Cardiac fibroblast (primary cell): ENCODE results near the gene KASH5.

Source experiments
- DNase-seq, 2 donors: peaks; one replicate each; pipeline versions ENCODE4 v3.0.0 to v3.0.0-alpha.2; 2010; ENCODE audit warnings: low read depth in 2 of 2
- H3K4me3 ChIP-seq, 2 donors: replicated peaks in 1 of 2; 1 replicate in 1 of 2; 2 replicates in 1 of 2; pipeline ENCODE4 v1.5.1; 2011; ENCODE audit warnings: low read depth in 2 of 2, low read length in 2 of 2, mild to moderate bottlenecking in 2 of 2, moderate library complexity in 1 of 2
- TF ChIP-seq, protein P1 (sequence below): IDR thresholded peaks from one replicate; pipeline ENCODE4 v1.5.1; 2011; ENCODE audit warnings: low read depth, mild to moderate bottlenecking, low read length, inconsistent platforms

The KASH5 gene

DNA sequence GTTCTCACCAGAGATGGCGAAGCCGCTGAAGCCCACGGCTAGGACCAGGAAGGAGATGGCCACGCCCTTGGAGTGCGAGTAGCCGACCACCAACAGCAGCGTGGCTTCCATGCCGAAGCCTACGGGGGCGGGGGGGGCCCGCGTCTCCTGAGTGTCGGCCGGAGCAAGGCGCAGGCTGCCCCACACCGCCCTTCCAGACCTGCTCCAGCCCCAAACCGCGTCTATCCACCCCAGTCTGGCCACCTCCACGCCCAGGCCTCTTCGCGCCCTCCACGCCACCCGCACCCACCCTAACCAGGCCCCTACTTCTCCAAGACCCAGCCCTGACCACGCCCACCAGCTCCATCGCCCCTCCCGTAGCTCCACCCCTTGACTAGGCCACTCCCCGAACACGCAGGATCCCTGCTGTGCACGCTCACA, 43.3 kb downstream of the KASH5 start:
- TF ChIP-seq, protein P1, sequence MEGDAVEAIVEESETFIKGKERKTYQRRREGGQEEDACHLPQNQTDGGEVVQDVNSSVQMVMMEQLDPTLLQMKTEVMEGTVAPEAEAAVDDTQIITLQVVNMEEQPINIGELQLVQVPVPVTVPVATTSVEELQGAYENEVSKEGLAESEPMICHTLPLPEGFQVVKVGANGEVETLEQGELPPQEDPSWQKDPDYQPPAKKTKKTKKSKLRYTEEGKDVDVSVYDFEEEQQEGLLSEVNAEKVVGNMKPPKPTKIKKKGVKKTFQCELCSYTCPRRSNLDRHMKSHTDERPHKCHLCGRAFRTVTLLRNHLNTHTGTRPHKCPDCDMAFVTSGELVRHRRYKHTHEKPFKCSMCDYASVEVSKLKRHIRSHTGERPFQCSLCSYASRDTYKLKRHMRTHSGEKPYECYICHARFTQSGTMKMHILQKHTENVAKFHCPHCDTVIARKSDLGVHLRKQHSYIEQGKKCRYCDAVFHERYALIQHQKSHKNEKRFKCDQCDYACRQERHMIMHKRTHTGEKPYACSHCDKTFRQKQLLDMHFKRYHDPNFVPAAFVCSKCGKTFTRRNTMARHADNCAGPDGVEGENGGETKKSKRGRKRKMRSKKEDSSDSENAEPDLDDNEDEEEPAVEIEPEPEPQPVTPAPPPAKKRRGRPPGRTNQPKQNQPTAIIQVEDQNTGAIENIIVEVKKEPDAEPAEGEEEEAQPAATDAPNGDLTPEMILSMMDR = no peak
- no peak for DNase-seq
- H3K4me3 ChIP-seq = no peak overlapping the region

- H3K4me3 ChIP-seq = no peak overlapping the region
- TF ChIP-seq, protein P1 = no peak
- no peak for DNase-seq
These were observed 44.4 kb downstream of the KASH5 start for GRCh38 chr19:49432141-49433073.

- no peak overlapping the region for H3K4me3 ChIP-seq
- DNase-seq = no peak
- TF ChIP-seq, protein P1 = no peak
These were observed 45.3 kb downstream of the KASH5 start for GRCh38 chr19:49433240-49433901.

- H3K4me3 ChIP-seq = no peak overlapping the region
- DNase-seq = no peak
- TF ChIP-seq, protein P1 = no peak
These were observed 47.0 kb downstream of the KASH5 start for GRCh38 chr19:49434907-49435583.

- TF ChIP-seq, protein P1 = no peak
These were observed 47.6 kb downstream of the KASH5 start for GRCh38 chr19:49435670-49436069.

DNA sequence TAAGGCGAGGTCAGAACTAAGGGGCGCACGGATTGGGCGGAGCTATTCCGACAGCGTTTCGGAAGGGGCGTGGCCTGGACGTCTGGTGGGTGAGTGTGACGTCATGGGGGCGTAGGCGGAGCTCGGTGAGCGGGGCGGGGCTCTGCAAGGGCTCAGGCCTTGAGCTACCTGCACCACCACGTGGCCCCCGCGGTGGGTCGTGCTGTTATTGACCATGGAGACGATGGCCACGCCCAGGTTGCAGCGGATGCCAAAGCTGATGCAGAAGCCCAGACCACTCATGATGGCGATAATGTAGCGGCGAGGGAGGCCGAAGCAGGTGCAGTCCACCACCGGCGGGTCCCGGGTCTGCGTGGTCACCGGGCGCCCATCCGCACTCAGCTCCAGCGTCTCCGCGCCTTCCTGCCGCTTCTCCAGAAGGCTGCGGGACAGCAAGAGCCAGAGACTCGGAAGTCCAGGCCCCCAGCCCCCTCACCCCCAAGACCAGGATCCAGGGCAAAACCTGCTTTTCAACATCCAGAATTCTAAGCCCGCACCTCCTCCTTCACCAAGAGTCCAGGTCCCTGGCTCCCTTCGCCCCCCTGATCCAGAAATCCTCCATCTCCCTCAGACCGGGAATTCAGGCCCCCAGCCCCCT, 48.5 kb downstream of the KASH5 start:
- DNase-seq = no peak
- TF ChIP-seq, protein P1 = no peak

More at GRCh38 chr19:49435670-49436069, 47.6 kb downstream of the KASH5 start:
- no peak for DNase-seq
- H3K4me3 ChIP-seq = no peak overlapping the region

More for the DNA sequence above, 48.5 kb downstream of the KASH5 start:
- H3K4me3 ChIP-seq = no peak overlapping the region
